Measurements from ENCODE around the gene TMEM131L.
"Not testable (repeated sequence)": the region's sequence is repeated elsewhere in the genome, so short reads cannot be mapped to it uniquely, and the experiment has no call there.

The TMEM131L gene

GRCh38 chr4:153645183-153645582 lies 179.0 kb downstream of the TMEM131L start:
- in situ Hi-C loops (cut with MboI; ENCODE audit: low sequenced_read_pairs), result no loop called here

DNA sequence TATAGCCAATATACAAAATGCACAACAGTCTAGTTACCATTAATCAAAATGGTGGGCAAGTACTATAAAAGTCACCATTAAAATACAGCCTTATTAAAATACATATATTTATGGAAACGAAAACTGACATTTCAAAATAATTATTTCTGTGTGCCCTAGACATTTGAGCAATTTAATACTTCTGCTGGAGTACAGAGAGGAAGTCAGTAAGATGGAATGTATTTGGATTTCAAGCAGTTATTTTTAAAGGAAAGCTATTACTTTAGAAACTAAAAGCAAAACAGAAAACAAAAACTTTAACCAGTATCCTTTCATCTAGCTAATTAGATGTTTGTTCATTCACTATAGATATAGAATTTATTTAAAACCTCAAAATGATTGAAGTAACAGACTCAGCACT lies 180.1 kb downstream of the TMEM131L start:
- in situ Hi-C loops (cut with MboI; ENCODE audit: low sequenced_read_pairs), result no loop called here

GRCh38 chr4:153646978-153647377 lies 180.8 kb downstream of the TMEM131L start:
- in situ Hi-C loops (cut with MboI; ENCODE audit: low sequenced_read_pairs), result no loop called here

GRCh38 chr4:153647975-153648374 lies 181.8 kb downstream of the TMEM131L start:
- in situ Hi-C loops (cut with MboI; ENCODE audit: low sequenced_read_pairs), result no loop called here

DNA sequence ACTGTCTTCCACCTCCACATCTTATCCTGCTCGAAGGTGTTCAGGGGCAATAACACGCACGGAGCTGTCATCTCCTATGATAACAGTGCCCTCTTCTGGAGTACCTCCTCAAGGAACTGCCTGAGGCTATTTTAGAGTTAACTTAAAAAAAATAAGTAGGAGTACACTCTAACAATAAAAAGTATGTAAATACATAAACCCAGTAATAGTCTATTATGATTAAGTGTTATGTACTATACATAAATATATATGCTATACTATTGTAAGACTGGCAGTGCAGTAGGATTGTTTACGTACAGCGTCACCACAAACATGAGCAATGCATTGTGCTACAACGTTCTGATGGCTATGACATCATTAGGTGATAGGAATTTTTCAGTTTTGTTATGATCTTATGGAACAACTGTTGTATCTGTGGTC lies 183.4 kb downstream of the TMEM131L start:
- in situ Hi-C loops (cut with MboI; ENCODE audit: low sequenced_read_pairs), result no loop called here

DNA sequence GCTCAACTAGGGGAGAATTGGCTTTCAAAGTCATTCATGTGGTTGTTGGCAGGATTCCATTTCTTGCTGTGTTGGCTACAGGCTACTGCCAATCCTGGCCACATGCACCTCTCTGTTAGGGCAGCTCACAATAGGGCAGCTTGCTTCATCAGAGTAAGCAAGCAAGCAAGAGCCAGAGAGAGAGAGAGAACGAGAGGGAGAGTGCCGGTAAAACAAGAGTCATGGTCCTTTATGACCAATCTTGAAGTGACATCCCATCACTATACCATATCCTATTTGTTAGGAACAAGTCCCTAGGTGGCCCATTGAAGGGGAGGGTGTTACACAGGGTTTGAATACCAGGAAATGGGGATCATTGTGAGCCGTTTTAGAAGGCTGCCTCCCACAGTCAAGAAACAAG lies 185.0 kb downstream of the TMEM131L start:
- in situ Hi-C loops (cut with MboI; ENCODE audit: low sequenced_read_pairs), result no loop called here

GRCh38 chr4:153651587-153651986 lies 185.4 kb downstream of the TMEM131L start:
- in situ Hi-C loops (cut with MboI; ENCODE audit: low sequenced_read_pairs), result no loop called here

DNA sequence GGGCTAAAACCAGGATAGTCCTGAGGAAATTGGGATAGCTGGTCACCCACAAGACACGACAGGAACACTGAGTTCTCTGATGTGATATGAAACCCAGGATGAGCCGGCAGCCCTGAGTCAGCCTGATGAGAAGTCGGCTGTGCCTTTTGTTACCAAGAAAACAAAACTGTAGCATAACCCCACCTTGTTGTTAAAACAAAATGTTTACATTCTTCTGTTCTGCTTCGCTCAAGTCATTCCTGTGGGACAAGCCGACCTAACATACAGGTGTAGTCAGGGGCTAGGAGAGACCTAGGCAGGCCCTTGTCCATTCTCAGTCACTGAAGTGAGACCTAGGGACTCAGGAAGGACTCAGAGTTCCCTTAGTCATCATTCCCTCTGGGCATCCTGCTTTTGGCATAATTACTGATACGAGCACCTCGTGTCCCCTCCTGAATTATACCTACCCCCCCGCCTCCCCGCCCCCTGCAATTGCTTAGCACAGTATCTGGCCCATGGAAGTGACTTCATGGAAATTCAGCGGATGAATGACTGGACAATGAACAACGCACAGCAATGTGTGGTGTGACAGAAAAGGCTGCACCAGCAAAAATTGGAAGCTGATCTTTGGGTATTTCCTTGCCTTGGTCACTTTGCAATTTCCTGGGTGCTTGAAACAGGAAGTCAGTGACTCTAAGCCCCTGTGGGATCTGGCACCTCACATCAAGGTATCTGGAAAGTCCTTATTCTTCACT lies 186.1 kb downstream of the TMEM131L start:
- in situ Hi-C loops (cut with MboI; ENCODE audit: low sequenced_read_pairs), result no loop called here

DNA sequence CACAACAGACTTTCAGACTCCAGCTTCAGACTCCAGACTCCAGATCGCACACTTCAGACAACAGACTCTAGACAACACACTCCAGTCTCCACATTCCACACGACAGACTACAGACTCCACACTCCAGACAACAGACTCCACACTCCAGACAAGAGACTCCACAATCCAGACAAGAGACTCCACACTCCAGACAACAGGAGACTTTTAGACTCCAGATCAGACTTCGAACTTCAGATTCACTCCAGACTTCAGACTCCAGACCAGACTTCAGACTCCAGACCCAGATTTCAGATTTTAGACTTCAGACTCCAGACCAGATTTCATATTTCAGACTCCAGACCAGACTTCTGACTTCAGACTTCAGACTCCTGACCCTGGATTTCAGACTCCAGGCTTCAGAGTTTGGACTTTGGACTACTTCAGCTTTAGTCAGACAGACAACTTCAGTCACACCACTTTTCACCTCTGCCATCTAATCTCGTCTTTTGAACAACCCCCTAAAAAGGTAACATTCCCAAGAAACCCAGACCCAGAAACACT lies 188.9 kb downstream of the TMEM131L start:
- in situ Hi-C loops (cut with MboI; ENCODE audit: low sequenced_read_pairs), result no loop called here

- in situ Hi-C loops (cut with MboI; ENCODE audit: low sequenced_read_pairs), result no loop called here
Measured at GRCh38 chr4:153655928-153656327, 189.8 kb downstream of the TMEM131L start.

GRCh38 chr4:153661215-153661822 lies 195.2 kb downstream of the TMEM131L start:
- in situ Hi-C loops (cut with MboI; ENCODE audit: low sequenced_read_pairs), result no loop called here

GRCh38 chr4:153661908-153662307 lies 195.7 kb downstream of the TMEM131L start:
- in situ Hi-C loops (cut with MboI; ENCODE audit: low sequenced_read_pairs), result no loop called here

DNA sequence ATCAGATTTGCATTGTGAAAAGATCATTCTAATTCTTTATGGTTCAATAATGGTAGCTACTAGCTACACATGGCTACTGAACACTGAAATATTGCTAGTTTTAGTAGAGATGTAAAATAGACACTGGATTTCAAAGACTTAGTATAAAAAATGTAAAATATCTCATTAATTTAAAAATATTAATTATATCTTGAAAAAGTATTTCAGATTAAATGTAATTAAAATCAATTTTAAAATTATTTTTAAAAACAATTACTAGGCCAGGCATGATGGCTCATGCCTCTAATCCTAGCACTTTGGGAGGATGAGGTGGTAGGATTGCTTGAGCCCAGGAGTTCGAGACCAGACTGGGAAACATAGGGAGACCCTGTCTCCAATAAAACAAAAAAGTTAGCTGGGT lies 197.5 kb downstream of the TMEM131L start:
- in situ Hi-C loops (cut with MboI; ENCODE audit: low sequenced_read_pairs), result no loop called here

GRCh38 chr4:153666505-153666904 lies 200.3 kb downstream of the TMEM131L start:
- in situ Hi-C loops (cut with MboI; ENCODE audit: low sequenced_read_pairs), result not testable (repeated sequence)

- in situ Hi-C loops (cut with MboI; ENCODE audit: low sequenced_read_pairs), result no loop called here
Measured at GRCh38 chr4:153668647-153669046, 202.5 kb downstream of the TMEM131L start.

- in situ Hi-C loops (cut with MboI; ENCODE audit: low sequenced_read_pairs), result no loop called here
Measured at GRCh38 chr4:153669838-153670237, 203.7 kb downstream of the TMEM131L start.

GRCh38 chr4:153676486-153676885 lies 210.3 kb downstream of the TMEM131L start:
- in situ Hi-C loops (cut with MboI; ENCODE audit: low sequenced_read_pairs), result no loop called here

DNA sequence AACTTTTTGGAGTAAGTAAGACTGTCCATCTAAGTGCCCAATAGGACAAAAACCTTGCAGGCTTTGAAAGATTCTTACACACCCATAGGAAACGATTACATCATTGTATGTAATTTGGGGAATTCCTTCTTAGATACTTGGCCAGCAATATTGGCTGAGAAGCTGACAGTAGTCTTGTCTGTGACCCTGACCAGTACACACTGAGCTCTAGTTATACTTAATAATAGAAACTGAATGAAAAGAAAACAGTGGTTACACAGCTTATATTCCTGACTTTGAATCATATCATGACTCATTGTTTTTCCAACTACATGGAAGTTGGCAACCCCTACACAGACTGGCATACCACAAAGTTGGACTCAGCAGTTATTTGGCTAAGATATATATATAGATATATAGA lies 210.8 kb downstream of the TMEM131L start:
- in situ Hi-C loops (cut with MboI; ENCODE audit: low sequenced_read_pairs), result no loop called here

- in situ Hi-C loops (cut with MboI; ENCODE audit: low sequenced_read_pairs), result no loop called here
Measured at GRCh38 chr4:153679486-153679885, 213.3 kb downstream of the TMEM131L start.

GRCh38 chr4:153683763-153684181 lies 217.6 kb downstream of the TMEM131L start:
- in situ Hi-C loops (cut with MboI; ENCODE audit: low sequenced_read_pairs), result no loop called here

DNA sequence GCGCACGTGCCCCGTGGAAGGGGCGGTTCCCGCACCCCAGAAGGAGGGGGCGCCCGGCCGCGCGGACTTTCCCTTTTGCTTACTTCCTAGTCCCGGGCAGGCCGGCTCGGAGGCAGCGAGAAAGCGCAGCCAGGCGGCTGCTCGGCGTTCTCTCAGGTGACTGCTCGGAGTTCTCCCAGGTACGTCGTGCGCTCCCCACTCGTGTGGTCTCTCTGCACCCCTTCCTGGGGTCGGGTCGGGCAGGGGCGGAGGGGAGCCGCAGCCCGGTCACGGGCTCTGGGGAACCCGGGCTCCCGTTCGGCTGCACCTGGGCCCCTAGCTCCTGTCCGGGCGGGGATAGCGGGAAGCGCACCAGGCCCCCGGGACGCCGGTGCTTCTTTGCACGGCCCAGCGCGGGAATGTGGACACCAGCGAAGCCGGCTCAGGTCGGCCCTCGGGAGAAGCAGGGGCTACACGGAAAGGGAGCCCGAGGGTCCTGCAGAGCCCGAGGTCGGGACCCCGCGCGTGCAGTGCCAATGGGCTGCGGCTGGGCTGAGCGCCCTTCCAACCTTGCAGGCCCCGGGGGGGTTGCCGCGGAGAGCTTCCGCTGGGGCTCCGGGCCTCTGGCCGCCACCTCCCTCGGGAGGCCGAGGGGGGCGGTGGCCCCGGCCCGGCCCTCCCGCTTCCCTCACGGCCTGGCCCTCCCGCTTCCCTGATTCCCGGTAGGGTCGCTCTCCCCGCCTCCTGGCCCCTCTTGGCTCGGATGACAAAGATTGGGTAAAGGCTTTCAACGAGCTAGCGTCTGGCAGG lies 218.2 kb downstream of the TMEM131L start, which contains the start of gene TLR2:
Gene TLR2, plus strand, starts transcription at position 99 of the 789 bp plus-strand sequence. CDS start 18,628 bp downstream, outside the sequence.
- in situ Hi-C loops (cut with MboI; ENCODE audit: low sequenced_read_pairs), result no loop called here
